ENCODE results near the gene VSX1. TPM values are rescaled to one million over a fixed set of nuclear protein-coding genes. Genes with fewer than 3 reads are reported as not detected.

Gene VSX1
- total RNA-seq, 2 donors from 2014 or later = not detected

GRCh38 chr20:25116739-25117458 is 35.0 kb upstream of the VSX1 start:
- H3K9me3 ChIP-seq = no peaks in the 10 kb centered on the region
- H3K27me3 ChIP-seq = no peaks in the 10 kb centered on the region
- H3K36me3 ChIP-seq = no peaks in the 10 kb centered on the region
- H3K27ac ChIP-seq = no peak overlapping the region
- no peak for TF ChIP-seq CTCF (IDR thresholded peaks at IDR 0.05)
- peaks cover 0 to 9% of the 10 kb centered on the region in 2 donors for H3K4me1 ChIP-seq
- no peak overlapping the region for H3K4me3 ChIP-seq
- DNase-seq (ENCODE audit: low spot score) = no peak

- Histone ChIP-seq H3K9me3 (no peaks in the 10 kb centered on the region), H3K4me3 (no peak overlapping the region), H3K27ac (no peak overlapping the region), H3K4me1 (peaks cover 0 to 9% of the 10 kb centered on the region in 2 donors), H3K36me3 (no peaks in the 10 kb centered on the region), H3K27me3 (no peaks in the 10 kb centered on the region)
- no peak for TF ChIP-seq CTCF (IDR thresholded peaks at IDR 0.05)
- no peak for DNase-seq (ENCODE audit: low spot score)
Measured at GRCh38 chr20:25103526-25103925, 21.6 kb upstream of the VSX1 start.

GRCh38 chr20:25100914-25101313 is 19.0 kb upstream of the VSX1 start:
- H3K27ac ChIP-seq = no peak overlapping the region
- H3K4me1 ChIP-seq = peaks cover 0 to 9% of the 10 kb centered on the region in 2 donors
- TF ChIP-seq CTCF (IDR thresholded peaks at IDR 0.05) = no peak
- H3K4me3 ChIP-seq = no peak overlapping the region
- no peak for DNase-seq (ENCODE audit: low spot score)
- H3K36me3 ChIP-seq = no peaks in the 10 kb centered on the region
- no peaks in the 10 kb centered on the region for H3K27me3 ChIP-seq
- no peaks in the 10 kb centered on the region for H3K9me3 ChIP-seq

- no peak overlapping the region for H3K27ac ChIP-seq
- no peaks in the 10 kb centered on the region for H3K36me3 ChIP-seq
- H3K27me3 ChIP-seq = no peaks in the 10 kb centered on the region
- no peaks in the 10 kb centered on the region for H3K9me3 ChIP-seq
- no peak for DNase-seq (ENCODE audit: low spot score)
- TF ChIP-seq CTCF (IDR thresholded peaks at IDR 0.05) = no peak
- peaks cover 0 to 9% of the 10 kb centered on the region in 2 donors for H3K4me1 ChIP-seq
- H3K4me3 ChIP-seq = no peak overlapping the region
Measured at GRCh38 chr20:25099601-25100140, 17.7 kb upstream of the VSX1 start.

- Histone ChIP-seq H3K4me3 (no peak overlapping the region), H3K36me3 (no peaks in the 10 kb centered on the region), H3K9me3 (no peaks in the 10 kb centered on the region), H3K27me3 (no peaks in the 10 kb centered on the region), H3K4me1 (peaks cover 0 to 9% of the 10 kb centered on the region in 2 donors), H3K27ac (no peak overlapping the region)
- DNase-seq (ENCODE audit: low spot score) = no peak
- no peak for TF ChIP-seq CTCF (IDR thresholded peaks at IDR 0.05)
Measured at GRCh38 chr20:25097498-25097897, 15.6 kb upstream of the VSX1 start.

Measured in right atrium auricular region (tissue), 2 donors.